Measurements from ENCODE around the gene OR4D9.

The OR4D9 gene

GRCh38 chr11:59560702-59561473 is 49.5 kb downstream of the OR4D9 start:
- H3K36me3 ChIP-seq (ENCODE audit: insufficient read depth, low read length), result no peaks in the 10 kb centered on the region
- no peaks in the 10 kb centered on the region for H4K20me1 ChIP-seq (ENCODE audit: insufficient read depth, low read length)
- H3K79me2 ChIP-seq (ENCODE audit: insufficient read depth, low read length), result no peaks in the 10 kb centered on the region
- H3K27ac ChIP-seq (ENCODE audit: low read depth, low read length, poor library complexity, severe bottlenecking), result peak overlapping the region; percentile 65
- peak overlapping the region; percentile 74 for H3K4me3 ChIP-seq (ENCODE audit: low read depth, low read length, poor library complexity, severe bottlenecking)
- peak overlapping the region; percentile 76 for H3K4me2 ChIP-seq (ENCODE audit: low read length)
- H3K4me1 ChIP-seq (ENCODE audit: insufficient read depth, low read length, severe bottlenecking), result peaks cover 45% of the 10 kb centered on the region
- no peaks in the 10 kb centered on the region for H3K9me3 ChIP-seq (ENCODE audit: low read length)
- no peaks in the 10 kb centered on the region for H3K9me2 ChIP-seq (ENCODE audit: low read depth, low read length)
- peak overlapping the region; percentile 79 for H3K9ac ChIP-seq (ENCODE audit: low read length)
- H3K27me3 ChIP-seq (ENCODE audit: insufficient read depth, low read length), result no peaks in the 10 kb centered on the region
- no peak for TF ChIP-seq EZH2 (IDR thresholded peaks at IDR 0.05; ENCODE audit: borderline replicate concordance, low read length)
- TF ChIP-seq CTCF (IDR thresholded peaks at IDR 0.05; ENCODE audit: low read length), result no peak
- H2AFZ ChIP-seq (ENCODE audit: low read length), result 0 out of 2 replicates have a peak overlapping the region, but pooled peaks have one; percentile 7
- H3F3A ChIP-seq (ENCODE audit: insufficient read depth, low read length), result peaks cover 6% of the 10 kb centered on the region

GRCh38 chr11:59562292-59562691 is 51.0 kb downstream of the OR4D9 start:
- TF ChIP-seq EZH2 (IDR thresholded peaks at IDR 0.05; ENCODE audit: borderline replicate concordance, low read length), result no peak
- no peak for TF ChIP-seq CTCF (IDR thresholded peaks at IDR 0.05; ENCODE audit: low read length)
- H3K9ac ChIP-seq (ENCODE audit: low read length), result no peak overlapping the region
- H3K9me2 ChIP-seq (ENCODE audit: low read depth, low read length), result no peaks in the 10 kb centered on the region
- no peaks in the 10 kb centered on the region for H3K79me2 ChIP-seq (ENCODE audit: insufficient read depth, low read length)
- H4K20me1 ChIP-seq (ENCODE audit: insufficient read depth, low read length), result no peaks in the 10 kb centered on the region
- no peaks in the 10 kb centered on the region for H3K36me3 ChIP-seq (ENCODE audit: insufficient read depth, low read length)
- H3K27me3 ChIP-seq (ENCODE audit: insufficient read depth, low read length), result no peaks in the 10 kb centered on the region
- H2AFZ ChIP-seq (ENCODE audit: low read length), result no peak overlapping the region
- peaks cover 37% of the 10 kb centered on the region for H3K4me1 ChIP-seq (ENCODE audit: insufficient read depth, low read length, severe bottlenecking)
- 0 out of 2 replicates have a peak, but pooled peaks cover 5% of the 10 kb centered on the region for H3F3A ChIP-seq (ENCODE audit: insufficient read depth, low read length)
- no peak overlapping the region for H3K4me2 ChIP-seq (ENCODE audit: low read length)
- no peaks in the 10 kb centered on the region for H3K9me3 ChIP-seq (ENCODE audit: low read length)
- no peak overlapping the region for H3K4me3 ChIP-seq (ENCODE audit: low read depth, low read length, poor library complexity, severe bottlenecking)
- no peak overlapping the region for H3K27ac ChIP-seq (ENCODE audit: low read depth, low read length, poor library complexity, severe bottlenecking)

Measured in OCI-LY1 (cell line).